WTC11 (cell line): Measurements from ENCODE around the gene RGS7.
"Not testable (repeated sequence)": the region's sequence is repeated elsewhere in the genome, so short reads cannot be mapped to it uniquely, and the experiment has no call there.

Experiments used
- CBFB ChIP-seq: sonication (generic); formaldehyde crosslinking; IDR thresholded peaks from 2 replicates; pipeline ENCODE4 v1.8.1; 2022; ENCODE audit warnings: mild to moderate bottlenecking, low read depth, missing genetic modification reagents
- CREB1 ChIP-seq: sonication (generic); formaldehyde crosslinking; IDR thresholded peaks from 2 replicates; pipeline ENCODE4 v1.8.0; 2023; ENCODE audit warnings: mild to moderate bottlenecking, missing genetic modification reagents
- FOXJ3 ChIP-seq: sonication (generic); formaldehyde crosslinking; IDR thresholded peaks from 2 replicates; pipeline ENCODE4 v1.9.0; 2021; ENCODE audit warnings: missing genetic modification reagents, mild to moderate bottlenecking, borderline replicate concordance
- FOXP1 ChIP-seq: sonication (generic); formaldehyde crosslinking; IDR thresholded peaks from 2 replicates; pipeline ENCODE4 v1.8.0; 2022; ENCODE audit warnings: missing genetic modification reagents, mild to moderate bottlenecking, moderate library complexity, borderline replicate concordance
- IRF2 ChIP-seq: sonication (generic); formaldehyde crosslinking; IDR thresholded peaks from 2 replicates; pipeline ENCODE4 v1.8.0; 2022; ENCODE audit warnings: low read depth, missing genetic modification reagents, borderline replicate concordance
- MYBL2 ChIP-seq: sonication (generic); formaldehyde crosslinking; IDR thresholded peaks from 2 replicates; pipeline ENCODE4 v1.8.1; 2023; ENCODE audit warnings: mild to moderate bottlenecking, moderate library complexity, missing genetic modification reagents
- ZNF121 ChIP-seq: sonication (generic); formaldehyde crosslinking; IDR thresholded peaks from 2 replicates; pipeline ENCODE4 v1.8.0; 2023; ENCODE audit warnings: missing genetic modification reagents
- ZNF263 ChIP-seq: sonication (generic); formaldehyde crosslinking; IDR thresholded peaks from 2 replicates; pipeline ENCODE4 v1.8.1; 2022; ENCODE audit warnings: low read depth, mild to moderate bottlenecking, moderate library complexity, missing genetic modification reagents
- TF ChIP-seq, protein P1 (sequence below): fragments of 200-600 bp; IDR thresholded peaks from 2 replicates; pipeline ENCODE4 v1.8.0; 2022; ENCODE audit warnings: antibody characterized with exemption
- TF ChIP-seq, protein P2 (sequence below): sonication (generic); formaldehyde crosslinking; IDR thresholded peaks from 2 replicates; pipeline ENCODE4 v1.8.0; 2022; ENCODE audit warnings: mild to moderate bottlenecking, missing genetic modification reagents
- TF ChIP-seq, protein P3 (sequence below): sonication (generic); formaldehyde crosslinking; IDR thresholded peaks from 2 replicates; pipeline ENCODE4 v1.8.0; 2022; ENCODE audit warnings: mild to moderate bottlenecking, missing genetic modification reagents
- TF ChIP-seq, protein P4 (sequence below): sonication (generic); formaldehyde crosslinking; IDR thresholded peaks from 2 replicates; pipeline ENCODE4 v1.8.1; 2023; ENCODE audit warnings: mild to moderate bottlenecking, missing genetic modification reagents, moderate library complexity
- TF ChIP-seq, protein P5 (sequence below): sonication (generic); formaldehyde crosslinking; IDR thresholded peaks from 2 replicates; pipeline ENCODE4 v1.8.1; 2023; ENCODE audit warnings: mild to moderate bottlenecking, missing genetic modification reagents
- TF ChIP-seq, protein P6 (sequence below): sonication (generic); formaldehyde crosslinking; IDR thresholded peaks from 2 replicates; pipeline ENCODE4 v1.8.1; 2023; ENCODE audit warnings: mild to moderate bottlenecking, missing genetic modification reagents

DNA sequence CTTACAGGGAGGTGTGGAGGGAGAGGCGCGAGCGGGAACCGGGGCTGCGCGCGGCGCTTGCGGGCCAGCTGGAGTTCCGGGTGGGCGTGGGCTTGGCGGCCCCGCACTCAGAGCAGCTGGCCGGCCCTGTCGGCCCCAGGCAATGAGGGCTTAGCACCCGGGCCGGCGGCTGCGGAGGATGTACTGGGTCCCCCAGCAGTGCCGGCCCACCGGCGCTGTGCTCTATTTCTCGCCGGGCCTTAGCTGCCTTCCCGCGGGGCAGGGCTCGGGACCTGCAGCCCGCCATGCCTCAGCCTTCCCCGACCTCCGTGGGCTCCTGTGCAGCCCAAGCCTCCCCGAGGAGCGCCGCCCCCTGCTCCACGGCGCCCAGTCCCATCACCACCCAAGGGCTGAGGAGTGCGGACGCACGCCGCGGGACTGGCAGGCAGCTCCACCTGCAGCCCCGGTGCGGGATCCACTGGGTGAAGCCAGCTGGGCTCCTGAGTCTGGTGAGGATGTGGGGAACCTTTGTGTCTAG is 594.5 kb downstream of the RGS7 start:
- TF ChIP-seq CREB1 (CRISPR knock-in tag); FOXP1; ZNF121 (CRISPR knock-in tag); IRF2 (CRISPR knock-in tag); CBFB; ZNF263 (CRISPR knock-in tag); MYBL2 (CRISPR knock-in tag); FOXJ3 (CRISPR knock-in tag): not testable (repeated sequence)
- TF ChIP-seq, protein P1, sequence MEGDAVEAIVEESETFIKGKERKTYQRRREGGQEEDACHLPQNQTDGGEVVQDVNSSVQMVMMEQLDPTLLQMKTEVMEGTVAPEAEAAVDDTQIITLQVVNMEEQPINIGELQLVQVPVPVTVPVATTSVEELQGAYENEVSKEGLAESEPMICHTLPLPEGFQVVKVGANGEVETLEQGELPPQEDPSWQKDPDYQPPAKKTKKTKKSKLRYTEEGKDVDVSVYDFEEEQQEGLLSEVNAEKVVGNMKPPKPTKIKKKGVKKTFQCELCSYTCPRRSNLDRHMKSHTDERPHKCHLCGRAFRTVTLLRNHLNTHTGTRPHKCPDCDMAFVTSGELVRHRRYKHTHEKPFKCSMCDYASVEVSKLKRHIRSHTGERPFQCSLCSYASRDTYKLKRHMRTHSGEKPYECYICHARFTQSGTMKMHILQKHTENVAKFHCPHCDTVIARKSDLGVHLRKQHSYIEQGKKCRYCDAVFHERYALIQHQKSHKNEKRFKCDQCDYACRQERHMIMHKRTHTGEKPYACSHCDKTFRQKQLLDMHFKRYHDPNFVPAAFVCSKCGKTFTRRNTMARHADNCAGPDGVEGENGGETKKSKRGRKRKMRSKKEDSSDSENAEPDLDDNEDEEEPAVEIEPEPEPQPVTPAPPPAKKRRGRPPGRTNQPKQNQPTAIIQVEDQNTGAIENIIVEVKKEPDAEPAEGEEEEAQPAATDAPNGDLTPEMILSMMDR, result not testable (repeated sequence)
- TF ChIP-seq, protein P2, sequence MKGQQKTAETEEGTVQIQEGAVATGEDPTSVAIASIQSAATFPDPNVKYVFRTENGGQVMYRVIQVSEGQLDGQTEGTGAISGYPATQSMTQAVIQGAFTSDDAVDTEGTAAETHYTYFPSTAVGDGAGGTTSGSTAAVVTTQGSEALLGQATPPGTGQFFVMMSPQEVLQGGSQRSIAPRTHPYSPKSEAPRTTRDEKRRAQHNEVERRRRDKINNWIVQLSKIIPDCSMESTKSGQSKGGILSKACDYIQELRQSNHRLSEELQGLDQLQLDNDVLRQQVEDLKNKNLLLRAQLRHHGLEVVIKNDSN (CRISPR knock-in tag), result not testable (repeated sequence)
- TF ChIP-seq, protein P3, sequence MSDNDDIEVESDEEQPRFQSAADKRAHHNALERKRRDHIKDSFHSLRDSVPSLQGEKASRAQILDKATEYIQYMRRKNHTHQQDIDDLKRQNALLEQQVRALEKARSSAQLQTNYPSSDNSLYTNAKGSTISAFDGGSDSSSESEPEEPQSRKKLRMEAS, result not testable (repeated sequence)
- TF ChIP-seq, protein P4, sequence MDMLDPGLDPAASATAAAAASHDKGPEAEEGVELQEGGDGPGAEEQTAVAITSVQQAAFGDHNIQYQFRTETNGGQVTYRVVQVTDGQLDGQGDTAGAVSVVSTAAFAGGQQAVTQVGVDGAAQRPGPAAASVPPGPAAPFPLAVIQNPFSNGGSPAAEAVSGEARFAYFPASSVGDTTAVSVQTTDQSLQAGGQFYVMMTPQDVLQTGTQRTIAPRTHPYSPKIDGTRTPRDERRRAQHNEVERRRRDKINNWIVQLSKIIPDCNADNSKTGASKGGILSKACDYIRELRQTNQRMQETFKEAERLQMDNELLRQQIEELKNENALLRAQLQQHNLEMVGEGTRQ, result not testable (repeated sequence)
- TF ChIP-seq, protein P5, sequence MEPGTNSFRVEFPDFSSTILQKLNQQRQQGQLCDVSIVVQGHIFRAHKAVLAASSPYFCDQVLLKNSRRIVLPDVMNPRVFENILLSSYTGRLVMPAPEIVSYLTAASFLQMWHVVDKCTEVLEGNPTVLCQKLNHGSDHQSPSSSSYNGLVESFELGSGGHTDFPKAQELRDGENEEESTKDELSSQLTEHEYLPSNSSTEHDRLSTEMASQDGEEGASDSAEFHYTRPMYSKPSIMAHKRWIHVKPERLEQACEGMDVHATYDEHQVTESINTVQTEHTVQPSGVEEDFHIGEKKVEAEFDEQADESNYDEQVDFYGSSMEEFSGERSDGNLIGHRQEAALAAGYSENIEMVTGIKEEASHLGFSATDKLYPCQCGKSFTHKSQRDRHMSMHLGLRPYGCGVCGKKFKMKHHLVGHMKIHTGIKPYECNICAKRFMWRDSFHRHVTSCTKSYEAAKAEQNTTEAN (CRISPR knock-in tag), result not testable (repeated sequence)
- TF ChIP-seq, protein P6, sequence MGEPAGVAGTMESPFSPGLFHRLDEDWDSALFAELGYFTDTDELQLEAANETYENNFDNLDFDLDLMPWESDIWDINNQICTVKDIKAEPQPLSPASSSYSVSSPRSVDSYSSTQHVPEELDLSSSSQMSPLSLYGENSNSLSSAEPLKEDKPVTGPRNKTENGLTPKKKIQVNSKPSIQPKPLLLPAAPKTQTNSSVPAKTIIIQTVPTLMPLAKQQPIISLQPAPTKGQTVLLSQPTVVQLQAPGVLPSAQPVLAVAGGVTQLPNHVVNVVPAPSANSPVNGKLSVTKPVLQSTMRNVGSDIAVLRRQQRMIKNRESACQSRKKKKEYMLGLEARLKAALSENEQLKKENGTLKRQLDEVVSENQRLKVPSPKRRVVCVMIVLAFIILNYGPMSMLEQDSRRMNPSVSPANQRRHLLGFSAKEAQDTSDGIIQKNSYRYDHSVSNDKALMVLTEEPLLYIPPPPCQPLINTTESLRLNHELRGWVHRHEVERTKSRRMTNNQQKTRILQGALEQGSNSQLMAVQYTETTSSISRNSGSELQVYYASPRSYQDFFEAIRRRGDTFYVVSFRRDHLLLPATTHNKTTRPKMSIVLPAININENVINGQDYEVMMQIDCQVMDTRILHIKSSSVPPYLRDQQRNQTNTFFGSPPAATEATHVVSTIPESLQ, result not testable (repeated sequence)
